CD4-positive, alpha-beta T cell treated with Interleukin-2 at 100 ng/mL for 4 hours (primary cell): Measurements from ENCODE around the gene DPEP3.
"Not testable (repeated sequence)": the region's sequence is repeated elsewhere in the genome, so short reads cannot be mapped to it uniquely, and the experiment has no call there.

Experiments used
- DNase-seq: peaks from one replicate; pipeline ENCODE4 v3.0.0-alpha.2; 2020; ENCODE audit warnings: low spot score

DPEP3 gene

DNA sequence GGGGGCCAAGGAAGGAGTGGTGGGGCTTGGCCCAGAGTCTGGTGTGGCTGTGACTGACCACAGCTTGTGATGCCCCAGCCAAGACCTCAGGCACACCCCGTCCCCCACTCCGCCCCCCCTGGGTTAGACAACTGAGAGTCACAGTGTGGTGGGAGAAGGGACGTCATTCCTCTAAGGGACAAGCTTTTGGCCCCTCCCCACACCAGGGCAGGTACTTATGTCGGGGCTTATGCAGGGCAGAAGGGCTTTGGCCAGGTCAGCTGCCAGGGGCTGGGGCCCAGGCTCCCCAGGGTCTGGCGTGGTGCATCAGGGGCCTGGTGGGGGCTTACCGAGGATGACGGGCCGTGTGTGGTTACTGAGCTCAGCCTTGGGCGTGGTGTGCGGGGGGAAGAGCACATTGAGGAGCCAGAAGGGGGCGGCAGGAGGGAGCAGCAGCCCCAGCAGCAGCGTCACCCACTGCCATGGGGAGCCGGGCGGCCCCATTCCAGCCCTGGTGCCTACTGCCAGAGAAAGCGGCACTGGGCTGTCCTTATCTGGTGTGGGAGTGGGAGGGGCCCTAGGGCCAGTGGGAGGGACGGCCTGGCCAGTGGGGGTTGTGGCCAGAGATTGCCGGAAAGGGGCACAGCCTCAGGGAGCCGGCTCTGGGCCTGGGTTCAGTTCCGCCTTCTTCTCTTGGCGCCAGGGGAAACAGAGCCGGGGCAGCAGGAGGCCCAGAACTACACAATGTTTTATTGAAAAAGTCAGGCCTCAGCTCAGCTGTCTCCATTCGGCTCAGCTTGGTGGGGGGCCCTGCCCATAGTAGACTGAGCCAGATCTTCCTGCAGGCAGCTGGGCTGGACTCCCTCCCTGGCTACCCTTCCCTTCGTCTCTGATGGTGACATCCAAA lies 36.4 kb downstream of the DPEP3 start, which contains the start of gene LCAT:
TSS of gene LCAT (minus strand) at position 502 of the 886 bp plus-strand sequence. CDS start at position 483, 19 bp downstream.
- DNase-seq = no peak

DNA sequence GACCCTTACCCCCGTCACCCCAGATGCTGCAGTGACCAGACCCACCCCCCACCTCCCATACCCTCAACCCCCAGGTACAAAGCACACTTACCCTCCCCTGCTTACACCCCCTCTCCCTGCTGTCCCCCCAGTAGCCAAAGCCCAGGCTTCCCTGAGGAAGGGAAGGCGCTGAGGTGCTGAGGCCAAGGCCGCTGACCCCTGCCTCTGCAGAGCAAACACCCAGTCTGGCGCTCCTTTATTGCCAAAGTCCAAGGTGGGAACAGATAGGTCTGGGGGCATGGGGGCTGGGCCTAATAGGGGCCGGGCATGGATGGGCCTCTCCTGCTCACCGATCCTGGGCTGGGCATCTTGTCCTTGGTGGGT lies 37.1 kb downstream of the DPEP3 start:
- no peak for DNase-seq

DNA sequence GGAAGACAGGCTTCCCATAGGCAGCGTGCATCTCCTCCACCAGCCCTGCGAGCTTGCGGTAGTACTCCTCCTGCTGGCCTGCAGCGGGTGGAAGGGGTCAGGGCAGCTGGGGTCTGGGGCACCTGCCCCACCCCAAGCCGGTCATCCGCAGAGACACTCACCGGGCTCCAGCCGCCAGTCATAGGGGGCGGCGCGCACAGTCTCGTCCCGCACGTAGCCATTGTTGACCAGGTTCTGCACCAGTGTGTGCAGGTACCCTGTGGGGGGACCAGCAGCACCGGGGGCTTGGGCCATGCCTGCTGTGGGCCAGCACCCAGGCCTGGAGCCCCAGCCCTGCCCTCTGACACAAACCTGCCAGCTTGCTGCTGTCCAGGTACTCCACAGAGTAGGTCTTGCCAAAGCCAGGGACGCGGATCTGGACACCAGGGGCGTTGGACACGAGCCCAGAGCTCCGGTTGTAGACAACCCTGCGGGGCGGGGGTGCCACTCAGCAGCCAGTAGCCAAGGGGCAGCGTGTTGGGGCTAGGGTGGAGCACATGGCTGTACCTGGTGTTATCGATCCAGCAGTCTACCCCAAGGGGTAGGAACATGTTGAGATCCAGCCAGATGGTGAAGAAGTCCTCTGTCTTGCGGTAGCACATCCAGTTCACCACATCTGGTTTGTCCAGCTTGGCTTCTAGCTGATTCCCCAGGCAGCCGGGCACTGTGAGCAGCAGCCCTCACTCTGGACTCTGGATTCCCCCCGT lies 37.6 kb downstream of the DPEP3 start:
- no peak for DNase-seq

DNA sequence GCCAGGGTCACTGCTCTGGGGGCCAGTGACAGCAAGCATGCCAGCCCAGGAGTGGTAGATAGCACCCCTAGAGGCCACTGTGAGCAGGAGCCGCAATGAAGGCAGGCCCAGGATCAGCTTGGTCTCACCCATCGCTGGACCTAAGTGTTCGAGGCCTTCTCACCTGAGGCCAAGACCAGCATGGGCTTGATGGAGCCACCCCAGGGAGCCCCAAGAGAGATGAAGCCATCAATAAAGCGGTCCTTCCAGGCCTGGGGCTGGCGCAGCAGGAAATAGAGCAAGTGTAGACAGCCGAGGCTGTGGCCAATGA lies 38.1 kb downstream of the DPEP3 start:
- peak; percentile 32 for DNase-seq

DNA sequence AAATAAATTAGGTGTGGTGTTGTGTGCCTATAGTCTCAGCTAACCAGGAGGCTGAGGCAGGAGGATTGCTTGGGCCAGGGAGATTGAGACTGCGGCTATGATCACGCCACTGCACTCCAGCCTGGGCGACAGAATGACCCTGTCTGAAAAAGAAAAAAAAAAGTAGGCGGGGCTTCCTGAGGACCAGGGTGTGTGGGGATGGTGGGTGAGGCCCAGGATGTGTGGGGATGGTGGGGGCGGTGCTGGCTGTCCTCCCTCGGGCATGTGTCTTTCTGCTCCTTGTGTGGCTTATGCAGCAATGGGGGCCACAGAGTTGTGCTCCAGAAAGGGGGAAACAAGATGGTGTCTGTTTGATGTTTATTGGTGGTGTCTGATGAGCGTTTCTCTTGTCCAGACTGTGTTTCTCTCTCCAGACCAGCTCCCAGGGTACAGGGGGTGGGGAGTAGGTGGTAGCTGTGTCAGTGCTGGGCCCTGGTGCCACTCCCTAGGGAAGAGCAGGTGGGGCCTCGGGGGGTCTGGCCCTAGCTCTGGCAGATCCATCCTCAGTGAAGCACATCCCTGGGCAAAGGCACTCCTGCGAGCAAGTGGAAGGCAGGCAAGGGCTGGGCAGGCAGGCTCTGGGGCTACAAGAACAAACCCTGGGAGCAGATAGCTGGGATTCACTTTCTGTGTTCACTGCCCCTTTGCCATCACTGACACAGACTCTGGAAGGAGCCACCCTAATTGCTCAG lies 38.7 kb downstream of the DPEP3 start:
- no peak for DNase-seq

DNA sequence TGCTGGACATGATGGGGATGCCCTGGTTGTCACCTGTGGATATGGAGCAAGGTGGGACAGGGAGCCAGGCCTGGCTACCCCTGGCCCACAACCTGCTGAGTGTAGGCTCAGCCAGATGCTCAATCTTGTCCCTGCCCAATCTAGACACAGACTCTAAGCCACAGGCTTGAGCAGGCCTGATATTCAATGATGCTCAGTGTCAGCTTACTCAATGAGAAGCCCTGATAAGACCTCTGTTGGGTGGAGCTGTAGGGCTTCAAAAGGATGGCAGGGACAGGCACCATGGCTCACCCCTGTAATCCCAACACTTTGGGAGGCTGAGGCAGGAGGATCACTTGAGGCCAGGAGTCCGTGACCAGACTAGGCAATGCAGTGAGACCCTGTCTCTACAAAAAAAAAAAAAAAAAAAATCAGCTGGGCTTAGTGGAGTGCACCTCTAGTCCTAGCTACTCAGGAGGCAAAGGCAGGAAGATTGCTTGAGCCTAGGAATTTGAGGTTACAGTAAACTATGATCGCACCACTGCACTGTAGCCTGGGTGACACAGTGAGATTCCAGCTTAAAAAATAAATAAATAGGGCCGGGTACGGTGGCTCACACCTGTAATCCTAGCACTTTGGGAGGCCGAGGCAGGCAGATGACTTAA lies 39.7 kb downstream of the DPEP3 start:
- no peak for DNase-seq

DNA sequence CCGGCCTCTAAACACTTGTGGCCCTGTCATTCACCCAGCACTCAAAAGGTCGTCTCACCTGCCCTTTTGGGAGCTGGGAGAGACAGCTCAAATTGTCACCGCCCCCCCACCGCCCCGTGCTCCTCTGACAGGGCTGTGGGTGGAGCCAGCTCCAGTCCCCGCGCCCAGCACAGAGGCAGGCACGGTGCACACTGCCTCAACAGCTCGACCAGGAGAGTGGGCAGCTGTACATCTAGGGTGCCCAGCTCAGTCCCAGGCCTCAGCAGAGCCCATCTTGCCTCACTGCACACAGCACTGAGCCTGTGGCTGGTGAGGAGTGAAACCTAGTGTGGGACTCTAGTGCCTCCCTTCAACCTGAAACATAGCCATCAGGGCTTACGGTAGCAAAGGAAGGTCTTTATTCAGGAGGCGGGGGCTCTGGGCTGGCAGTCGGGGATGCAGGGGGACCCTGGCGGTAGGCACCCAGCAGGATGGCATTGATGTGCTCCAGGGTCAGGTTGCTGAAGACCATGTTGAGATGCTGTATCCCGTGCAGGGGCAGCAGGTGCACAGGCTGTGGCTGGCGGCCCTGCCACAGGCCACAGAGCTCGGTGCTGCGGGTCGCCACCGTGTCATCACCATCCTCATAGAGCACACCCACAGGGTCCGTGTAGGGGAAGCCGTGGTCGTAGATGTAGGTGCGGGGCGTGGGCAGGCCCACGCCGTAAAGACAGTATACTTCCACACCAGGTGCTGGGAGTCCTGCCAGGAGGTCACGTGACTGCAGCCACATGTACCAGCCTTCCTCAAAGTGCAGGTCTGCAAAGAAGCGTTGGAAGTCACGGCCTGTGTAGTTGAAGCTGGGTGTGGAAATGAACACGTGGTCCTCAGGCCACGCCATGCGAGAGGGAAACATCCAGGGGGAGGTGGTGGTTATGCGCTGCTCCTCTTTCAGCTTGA lies 40.5 kb downstream of the DPEP3 start:
- DNase-seq = peak; percentile 16

DNA sequence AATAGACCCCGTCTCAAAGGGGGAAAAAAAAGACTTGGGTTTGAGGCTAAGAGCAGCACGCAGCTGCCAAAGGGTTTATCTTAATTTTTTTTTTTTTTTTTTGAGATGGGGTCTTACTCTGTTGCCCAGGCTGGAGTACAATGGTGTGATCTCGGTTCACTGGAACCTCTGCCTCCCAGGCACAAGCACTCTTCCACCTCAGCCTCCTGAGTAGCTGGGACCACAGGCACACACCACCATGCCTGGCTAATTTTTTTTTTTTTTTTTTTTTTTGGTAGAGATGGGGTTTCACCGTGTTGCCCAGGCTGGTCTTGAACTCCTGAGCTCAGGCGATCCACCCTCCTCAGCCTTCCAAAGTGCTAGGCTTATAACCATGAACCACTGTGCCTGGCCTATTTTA lies 42.6 kb downstream of the DPEP3 start:
- not testable (repeated sequence) for DNase-seq

DNA sequence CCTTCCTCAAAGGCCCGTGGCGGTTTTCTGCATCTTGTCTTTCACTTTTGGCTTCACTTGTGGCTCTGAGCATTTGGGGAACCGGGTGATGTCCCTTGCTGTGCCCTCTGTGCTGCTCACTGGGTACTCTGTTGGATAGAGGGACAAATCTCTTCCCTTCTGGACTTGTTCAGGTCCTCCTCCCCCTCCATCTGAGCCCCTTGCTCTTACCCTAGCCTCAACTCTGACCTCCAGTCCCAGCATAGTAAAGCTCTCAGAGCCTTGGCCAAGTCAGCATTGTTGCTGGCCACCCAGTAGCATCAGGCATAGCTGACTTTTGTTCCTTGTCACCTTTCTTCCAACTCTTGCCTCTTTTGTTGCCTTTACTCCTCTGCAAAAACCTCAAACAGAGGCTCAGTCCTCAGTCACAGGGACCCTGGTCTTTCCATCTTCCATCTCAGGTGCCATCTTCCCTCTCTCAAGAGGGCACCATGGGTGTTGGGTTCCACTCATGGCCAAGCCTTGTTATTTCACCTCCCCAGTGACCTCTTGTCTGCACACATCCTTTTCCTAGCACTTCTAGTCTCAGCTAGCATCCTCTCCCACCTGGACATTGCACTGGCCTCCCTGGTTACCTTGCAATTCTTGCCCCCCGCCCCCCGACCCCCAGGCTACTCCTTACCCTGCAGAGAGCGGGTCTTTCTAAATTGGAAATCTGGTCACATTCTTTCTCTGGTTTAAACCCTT lies 43.3 kb downstream of the DPEP3 start:
- peak; percentile 83 for DNase-seq

DNA sequence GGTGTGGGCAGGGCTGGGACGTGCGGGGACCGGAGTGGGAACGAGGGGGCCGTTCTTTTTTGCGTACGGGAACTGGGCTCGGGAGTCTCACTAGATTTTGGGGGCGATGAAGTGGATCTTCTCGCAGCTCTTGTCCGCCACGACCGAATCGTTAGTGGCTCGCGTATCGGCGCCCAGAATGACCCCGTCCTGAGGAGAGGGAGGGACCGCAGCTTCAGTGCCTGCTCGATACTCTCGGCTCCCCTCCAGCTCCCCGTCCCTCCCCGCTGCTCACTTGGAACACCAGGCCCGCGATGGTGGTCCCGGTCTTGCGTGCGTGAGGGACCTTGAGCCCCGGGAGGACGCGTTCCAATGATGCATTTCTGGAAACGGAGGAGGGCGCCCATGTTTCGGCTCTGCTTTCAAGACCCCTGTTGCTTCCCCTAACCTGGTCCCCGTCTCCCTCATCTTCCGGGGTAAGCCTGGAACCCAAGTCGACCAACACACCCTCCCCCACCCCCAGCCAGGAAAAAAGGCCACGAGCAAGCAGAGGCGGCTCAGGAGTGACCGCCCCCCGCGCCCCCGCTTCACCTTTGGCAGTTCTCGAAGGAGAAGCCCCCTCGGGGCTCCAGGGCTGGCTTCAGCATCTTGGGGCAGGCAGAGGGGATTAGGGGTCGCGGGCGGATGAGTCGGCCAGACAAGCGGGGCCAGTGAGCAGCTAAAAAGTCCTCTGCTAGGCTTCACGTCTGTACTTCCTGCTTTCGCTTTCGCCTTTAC lies 44.0 kb downstream of the DPEP3 start, which contains the start of gene PSMB10:
TSS of gene PSMB10 (minus strand) at position 727 of the 756 bp plus-strand sequence. CDS start at position 626, 101 bp downstream.
- peak; percentile 31 for DNase-seq

DNA sequence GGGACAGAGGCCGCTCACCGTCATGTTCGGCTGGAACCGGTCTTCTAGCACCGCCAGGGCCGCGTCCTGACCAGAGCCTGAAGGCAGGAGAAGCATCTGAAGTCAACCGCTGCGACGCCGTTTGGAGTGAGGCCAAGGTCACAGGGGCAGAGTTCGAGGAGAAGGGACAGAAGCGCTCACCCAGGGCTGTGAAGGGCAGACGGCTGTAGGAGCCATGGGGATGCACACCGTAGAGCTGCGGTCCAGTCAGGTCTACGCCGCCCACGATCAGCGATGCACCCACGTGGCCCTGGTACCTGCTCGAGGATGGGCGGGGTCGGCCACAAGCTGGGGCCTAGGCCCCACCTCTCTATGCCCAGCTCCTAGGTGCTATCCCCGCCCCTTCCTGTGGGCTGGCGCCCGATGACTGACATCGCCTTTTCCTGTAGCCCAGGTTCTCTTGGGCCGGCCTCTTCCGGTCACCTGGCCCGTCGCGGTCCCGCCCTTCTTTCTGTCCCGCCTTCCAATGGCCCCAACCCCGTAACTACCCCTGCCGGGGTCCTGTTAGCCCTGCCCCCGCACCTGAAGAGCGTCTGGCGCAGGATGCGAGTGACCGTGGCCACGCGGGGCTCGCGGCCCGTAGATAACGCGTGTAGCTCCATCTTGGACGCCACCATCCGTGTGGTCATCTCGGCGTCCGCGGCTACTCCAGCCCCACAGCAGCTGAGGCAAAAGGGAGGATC lies 44.7 kb downstream of the DPEP3 start:
- DNase-seq = peak; percentile 97

DNA sequence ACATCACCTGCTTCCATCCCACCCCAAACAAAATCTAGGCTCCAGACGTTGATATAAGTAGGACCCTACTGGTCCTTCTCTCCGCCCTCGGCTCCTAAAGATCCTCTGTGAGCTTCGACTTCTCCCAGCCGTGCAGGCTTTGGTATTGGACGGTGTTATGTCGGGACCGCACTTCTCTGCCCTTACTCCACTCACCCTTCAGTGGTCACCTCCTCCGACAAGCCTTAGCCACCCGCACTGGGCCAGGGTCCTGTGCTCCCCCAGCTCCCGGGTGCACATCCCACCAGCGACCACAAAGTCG lies 45.2 kb downstream of the DPEP3 start:
- no peak for DNase-seq

DNA sequence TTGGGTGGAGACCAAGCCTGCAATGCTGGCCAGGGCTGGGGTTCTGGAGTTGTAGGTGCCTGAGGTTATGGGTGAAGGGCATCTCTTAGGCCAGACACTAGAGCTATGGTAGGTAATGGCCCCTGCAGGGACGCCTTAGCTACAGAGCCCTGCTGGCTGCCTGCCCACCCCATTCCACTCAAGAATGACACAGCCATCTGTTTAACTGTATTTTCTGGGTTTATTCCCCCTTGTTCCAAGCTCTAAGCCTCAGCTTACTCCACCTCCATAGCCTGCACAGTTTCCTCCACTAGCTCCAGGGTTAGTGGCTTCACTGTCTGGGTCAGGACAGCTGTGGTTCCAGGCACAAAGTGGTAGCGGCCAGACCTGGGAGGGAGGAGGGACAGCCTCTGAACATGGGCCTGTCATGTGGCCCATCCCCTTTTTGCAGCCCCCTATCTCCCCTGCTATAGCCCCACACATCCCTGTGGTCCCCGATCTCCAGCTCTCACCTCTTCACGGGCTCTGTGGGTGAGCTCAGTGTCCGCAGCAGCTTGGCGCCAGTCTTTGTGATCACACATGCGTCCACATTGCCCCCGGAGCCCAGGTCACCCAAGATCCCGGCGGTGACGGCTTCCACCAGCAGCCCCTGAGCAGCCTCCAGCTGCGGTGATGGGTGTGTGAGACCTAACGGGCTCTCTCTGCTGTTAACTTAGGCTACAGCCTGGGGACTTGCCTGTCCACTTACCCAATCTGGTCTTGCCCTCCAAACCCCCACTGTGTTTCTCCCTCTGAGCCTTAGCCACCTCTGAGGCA lies 45.8 kb downstream of the DPEP3 start:
- no peak for DNase-seq

DNA sequence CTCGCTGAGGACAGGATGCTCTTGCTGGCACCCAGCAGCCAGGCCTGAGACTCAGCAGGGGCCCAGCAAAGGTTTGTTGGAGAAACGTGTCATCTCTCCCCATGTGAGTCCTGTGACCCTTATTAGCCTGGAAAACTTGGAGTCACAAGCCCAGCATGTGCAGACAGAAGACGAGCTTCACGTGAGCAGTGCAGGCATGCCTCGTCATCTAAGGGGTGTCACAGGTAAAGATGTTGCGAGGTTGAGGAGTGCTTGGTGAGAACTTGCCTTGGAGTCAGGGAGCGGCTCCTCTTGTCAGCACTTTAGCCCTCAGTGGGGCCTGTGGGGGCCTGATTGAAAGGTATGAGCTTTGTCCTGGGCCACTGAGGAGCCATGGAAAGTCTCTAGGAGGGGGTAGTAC lies 46.5 kb downstream of the DPEP3 start:
- DNase-seq = no peak

DNA sequence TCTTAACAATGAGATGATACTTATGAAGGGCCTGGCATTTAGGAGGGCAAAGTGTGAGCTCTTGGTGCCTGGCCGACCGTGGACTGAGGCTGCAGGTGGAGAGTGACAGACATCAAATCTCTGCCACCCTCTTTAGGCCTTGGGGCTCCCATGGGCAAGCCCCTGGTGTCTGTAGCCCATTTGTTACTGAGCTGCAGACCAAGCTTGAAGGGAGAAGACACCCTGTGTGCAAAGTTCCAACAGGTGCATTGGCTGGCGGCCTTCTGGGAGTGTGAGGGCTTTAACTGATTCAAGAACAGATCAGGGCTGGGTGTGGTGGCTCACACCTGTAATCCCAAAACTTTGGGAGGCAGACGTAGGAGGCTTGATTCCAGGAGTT lies 47.8 kb downstream of the DPEP3 start:
- DNase-seq = no peak

DNA sequence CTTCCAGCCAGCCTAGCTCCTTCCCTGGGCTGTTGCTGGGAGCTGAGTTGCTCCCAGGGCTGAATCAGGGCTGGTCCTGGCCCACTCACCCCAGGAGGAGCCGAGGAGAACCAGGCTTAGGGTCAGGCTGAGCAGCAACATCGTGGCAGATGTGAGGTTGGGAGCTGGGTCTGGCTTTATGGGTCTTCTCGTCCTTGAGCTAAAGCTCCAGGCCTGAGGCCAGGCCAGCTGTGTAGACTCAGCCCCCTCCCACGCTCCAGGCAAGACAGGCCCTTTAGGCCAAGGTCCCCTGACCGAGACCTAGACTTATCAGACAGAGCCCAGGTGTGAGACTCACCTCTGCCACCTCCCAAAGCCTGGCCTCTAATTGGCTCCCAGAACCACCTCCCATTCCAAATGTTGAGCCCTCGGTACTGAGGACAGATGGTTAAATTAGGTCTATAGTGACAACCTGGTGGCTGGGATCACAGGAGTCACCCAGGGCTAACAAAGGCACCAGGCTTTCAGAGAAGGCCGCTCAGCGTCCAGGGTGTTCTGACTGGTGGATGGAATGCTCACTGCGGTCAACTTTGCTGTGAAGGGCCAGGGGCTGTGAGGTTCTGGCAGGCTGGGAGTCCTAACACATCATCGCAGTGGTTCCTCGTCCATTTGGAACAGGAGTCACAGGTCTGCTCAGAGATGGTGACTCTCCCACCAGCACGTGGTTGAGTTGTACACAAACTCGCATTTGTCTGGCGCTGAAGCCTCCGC lies 48.4 kb downstream of the DPEP3 start, which contains the start of gene CTRL:
TSS of gene CTRL (minus strand) at position 151 of the 750 bp plus-strand sequence. CDS start at position 141, 10 bp downstream.
- no peak for DNase-seq

DNA sequence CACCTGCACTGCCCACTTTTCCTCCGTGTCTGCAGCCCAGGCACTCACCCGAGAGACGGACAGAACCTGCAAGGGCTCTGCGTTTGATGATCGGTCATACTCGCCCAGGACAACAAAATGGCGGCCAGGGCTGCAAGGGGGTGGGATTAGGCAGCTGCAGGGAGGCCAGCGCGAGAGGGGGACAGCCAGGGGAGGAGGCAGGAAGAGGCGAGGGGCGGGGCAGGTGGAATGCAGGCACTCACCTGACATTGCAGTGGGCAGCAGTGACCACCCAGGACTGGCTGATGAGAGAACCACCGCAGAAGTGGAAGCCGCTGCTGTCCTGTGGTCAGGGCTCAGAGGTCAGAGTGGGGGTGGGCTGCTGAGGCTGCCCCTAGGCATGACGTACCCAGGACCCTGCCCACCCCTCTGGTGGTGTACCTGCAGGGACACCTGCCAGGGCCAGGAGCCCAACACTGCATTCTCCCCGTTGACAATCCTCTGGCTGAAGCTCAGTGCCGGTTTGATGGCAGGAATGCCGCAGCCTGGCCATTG lies 49.6 kb downstream of the DPEP3 start:
- no peak for DNase-seq
